Embryonic facial prominence (tissue), 1 donor: ENCODE results near the gene PSAT1.

Source experiments
- DNase-seq: peaks from one replicate; pipeline ENCODE4 v3.0.0-alpha.2; 2016; ENCODE audit errors: extremely low spot score

The PSAT1 gene

GRCh38 chr9:78292716-78293497, 4.0 kb upstream of the PSAT1 start:
- no peak for DNase-seq

DNA sequence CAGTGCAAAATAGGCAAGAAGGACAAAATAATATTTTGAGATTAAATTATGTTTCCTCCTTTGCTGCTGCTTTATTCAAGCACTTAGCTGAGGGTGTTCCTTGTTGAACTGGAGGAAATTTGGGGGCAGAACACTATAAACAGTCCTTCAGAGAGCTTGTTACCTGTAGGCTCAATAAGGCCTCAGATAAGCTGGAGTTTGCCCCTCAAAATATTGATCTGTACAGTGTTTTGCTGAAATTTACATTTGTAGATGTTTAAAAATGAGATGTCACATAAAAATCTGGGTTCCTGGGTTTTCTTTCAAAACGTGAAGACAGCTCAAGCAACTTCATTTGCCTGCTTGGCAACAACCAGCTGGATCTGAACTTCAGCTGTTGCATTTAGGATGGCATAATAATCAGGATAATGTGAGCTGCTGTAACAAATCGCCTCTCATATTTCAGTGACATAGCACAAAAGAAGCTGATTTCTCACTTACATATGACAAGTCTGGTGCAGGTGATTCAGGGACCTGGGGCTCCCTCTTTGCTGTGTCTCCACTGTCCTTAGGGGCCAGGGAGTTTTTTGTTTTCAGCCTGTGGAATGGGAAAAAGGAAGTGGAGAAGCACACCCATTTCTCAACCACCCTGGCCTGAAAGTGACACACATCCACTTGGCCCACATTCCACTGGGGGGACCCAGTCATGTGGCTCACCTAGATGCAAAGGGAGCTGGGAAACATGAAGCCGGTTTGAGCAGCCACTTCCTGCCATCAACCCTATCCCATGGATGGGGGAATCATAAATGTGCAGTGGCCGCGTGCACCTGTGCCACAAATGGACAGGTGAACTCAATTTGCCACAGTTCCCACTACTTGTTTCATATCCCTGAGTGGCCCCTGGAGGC, 2.4 kb upstream of the PSAT1 start:
- DNase-seq = no peak

- no peak for DNase-seq
These were observed 1.7 kb upstream of the PSAT1 start for GRCh38 chr9:78295177-78295575.

- DNase-seq = no peak
These were observed 1.2 kb upstream of the PSAT1 start for GRCh38 chr9:78295731-78296130.

- DNase-seq = peak; percentile 36
These were observed 578 bp upstream of the PSAT1 start for GRCh38 chr9:78296201-78296892.

DNA sequence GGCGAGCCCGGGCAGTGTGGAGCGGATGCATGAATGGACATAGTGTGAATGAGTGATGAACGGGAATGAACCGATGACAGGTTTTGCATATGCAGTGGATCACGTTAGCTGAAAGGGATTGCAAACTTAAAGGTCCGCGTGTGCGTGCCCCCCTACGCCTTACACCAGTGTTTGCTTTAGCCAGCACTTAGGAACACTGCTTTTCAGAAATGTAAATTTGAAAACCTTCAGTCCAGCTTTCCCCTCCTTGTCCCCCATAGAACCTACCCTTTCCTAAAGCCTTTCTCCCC, 692 bp downstream of the PSAT1 start:
- no peak for DNase-seq

GRCh38 chr9:78298046-78298765, 1.3 kb downstream of the PSAT1 start:
- no peak for DNase-seq

DNA sequence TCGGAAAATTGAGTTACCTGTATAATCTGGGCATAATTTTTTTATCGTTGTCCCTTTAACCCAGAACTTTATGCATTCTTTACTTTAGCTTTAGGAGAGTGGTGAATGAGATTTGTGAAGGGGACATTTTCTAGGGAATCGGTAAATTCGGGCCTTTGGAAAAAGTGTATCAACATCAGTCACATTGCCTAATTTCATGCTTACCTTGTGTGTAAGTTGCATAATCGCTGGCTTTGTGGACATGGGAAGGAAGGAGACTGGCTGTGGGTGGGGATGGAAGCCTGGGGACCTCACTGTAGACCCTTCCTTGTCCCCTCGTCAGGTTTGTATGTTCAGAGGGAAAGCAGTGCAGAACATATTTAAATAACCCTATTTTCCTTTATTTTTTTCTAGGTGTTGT, 3.3 kb downstream of the PSAT1 start:
- no peak for DNase-seq

DNA sequence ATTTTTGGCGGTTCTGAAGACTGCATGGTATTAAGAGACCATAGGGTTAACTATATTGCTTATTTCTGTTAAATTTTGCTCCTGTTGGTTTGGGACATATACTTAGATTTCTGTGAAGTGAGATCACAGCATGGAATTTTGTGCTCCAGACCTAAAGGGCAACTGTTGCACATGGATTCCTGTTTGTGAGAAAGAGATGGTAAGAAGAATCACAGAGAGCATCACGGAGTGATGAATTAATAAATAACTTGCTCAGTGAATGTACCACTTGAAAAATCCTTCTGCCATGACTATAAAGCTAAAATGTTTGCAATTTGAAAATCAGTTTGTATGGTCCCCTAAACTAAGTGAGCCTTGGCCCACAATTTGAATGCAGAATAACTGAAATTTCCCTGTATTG, 4.5 kb downstream of the PSAT1 start:
- DNase-seq = no peak

- no peak for DNase-seq
These were observed 6.6 kb downstream of the PSAT1 start for GRCh38 chr9:78303377-78304062.

DNA sequence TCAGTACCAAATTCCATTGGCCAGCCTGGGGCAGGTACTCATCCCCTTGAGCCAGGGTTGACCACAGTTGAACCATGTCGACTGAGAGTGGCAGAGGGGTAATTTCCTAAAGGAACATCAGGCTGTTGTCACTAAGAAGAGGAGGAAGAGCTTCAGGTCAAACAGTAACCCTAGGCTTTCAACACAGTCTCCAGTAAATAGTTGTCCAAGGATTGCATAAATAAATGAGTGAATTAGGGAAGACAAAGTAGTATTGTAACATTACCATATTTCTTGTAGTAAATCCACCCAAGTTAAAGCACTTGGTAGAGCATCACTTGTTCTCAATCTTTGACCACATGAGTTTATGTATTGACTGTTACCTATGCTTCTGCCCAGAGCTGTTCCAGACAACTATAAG, 7.4 kb downstream of the PSAT1 start:
- DNase-seq = no peak

DNA sequence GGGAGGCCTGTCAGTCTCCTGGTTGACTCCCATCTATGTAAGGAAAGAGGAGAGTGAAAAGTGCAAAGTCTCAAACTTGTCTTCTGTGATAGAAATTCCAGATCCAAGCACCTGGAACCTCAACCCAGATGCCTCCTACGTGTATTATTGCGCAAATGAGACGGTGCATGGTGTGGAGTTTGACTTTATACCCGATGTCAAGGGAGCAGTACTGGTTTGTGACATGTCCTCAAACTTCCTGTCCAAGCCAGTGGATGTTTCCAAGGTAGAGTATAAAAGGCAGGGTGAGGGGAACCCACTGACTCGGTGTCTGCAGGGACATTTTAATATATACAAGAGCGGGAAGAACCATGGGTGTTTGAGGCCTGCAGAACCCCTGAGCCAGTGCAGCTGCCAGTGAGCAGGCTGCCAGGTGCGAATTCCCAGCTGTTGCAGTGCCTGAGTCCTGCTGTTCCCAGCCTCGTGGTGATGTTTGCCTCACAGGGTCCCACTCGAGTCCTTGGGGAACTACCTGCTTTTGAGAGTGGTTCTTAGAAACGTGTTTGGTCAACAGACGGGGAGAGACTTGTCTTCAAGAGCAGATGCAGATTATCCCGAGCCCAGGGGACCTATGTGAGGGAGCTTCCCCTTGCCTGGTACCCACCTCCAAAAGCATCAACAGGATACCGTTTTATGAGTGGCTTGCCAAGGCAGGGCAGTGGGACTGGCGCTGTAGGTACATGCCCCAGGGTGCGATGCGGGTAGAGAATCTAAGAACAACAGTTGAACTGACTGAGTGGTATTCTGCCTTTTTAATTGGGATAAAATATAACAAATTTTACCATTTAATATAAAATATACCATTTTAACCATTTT, 9.5 kb downstream of the PSAT1 start:
- no peak for DNase-seq

GRCh38 chr9:78307360-78307759, 10.4 kb downstream of the PSAT1 start:
- no peak for DNase-seq

DNA sequence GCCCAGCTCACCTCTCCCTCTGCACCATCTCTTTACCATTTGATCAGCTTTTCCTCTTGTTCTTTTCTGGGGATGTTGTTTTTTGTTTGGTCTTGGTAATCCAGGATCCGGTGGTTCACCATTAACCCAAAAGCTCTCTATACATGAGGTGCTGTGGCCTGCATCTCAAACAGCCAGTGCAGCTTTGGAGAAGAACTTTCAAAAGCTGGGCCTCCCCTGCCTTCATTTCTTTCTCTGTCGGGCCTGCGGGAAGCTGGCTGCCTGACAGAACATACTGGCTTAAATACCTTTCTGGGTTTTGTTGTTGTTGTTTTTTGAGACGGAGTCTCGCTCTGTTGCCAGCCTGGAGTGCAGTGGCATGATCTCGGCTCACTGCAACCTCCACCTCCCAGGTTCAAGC, 12.1 kb downstream of the PSAT1 start:
- DNase-seq = no peak

- DNase-seq = no peak
These were observed 14.2 kb downstream of the PSAT1 start for GRCh38 chr9:78311075-78311474.

DNA sequence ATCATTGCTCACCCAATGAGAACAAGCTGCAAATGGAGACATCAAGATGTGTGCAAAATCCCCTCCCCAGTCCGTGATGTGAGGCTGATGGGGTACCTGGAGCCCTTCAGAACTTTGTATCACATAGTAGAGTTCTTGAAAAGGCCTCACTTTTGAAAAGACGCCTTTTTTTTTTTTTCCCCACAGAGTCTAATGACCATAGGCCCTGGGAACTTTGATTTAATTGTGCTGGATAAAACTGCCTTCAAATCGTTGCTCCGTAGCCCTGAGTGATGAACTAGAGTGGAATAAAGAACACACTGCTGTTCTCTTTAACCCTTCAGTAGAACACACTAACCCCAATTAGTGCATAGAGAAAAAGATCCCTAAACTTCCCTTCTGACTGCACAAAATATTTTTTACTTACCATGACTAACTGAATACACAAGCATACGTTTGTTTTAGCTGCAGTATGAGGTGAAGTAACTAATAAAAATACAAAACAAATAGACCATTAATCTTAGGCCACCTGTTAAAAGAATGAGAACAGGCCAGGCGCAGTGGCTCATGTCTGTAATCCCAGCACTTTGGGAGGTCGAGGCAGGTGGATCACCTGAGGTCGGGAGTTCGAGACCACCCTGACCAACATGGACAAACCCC, 15.1 kb downstream of the PSAT1 start:
- no peak for DNase-seq

- no peak for DNase-seq
These were observed 17.6 kb downstream of the PSAT1 start for GRCh38 chr9:78314550-78314949.

- DNase-seq = no peak
These were observed 18.3 kb downstream of the PSAT1 start for GRCh38 chr9:78314953-78315870.
